ENCODE measurements around the gene CEP68. TPM values are rescaled to one million over a fixed set of nuclear protein-coding genes. Genes with fewer than 3 reads are reported as not detected.

The CEP68 gene
- total RNA-seq, 1 experiment from 2014 or later: 11.2 TPM

GRCh38 chr2:65056215-65057053 lies at the start of gene CEP68 (continued):
- no peak for TF ChIP-seq CTCF (IDR thresholded peaks at IDR 0.05 in 2 of 3, conservative IDR thresholded peaks at IDR 0.05 in 1 of 3; ENCODE audit: borderline replicate concordance in 1 of 3, insufficient read depth in 1 of 3, low read depth in 2 of 3, low read length in 2 of 3)
- no peak for TF ChIP-seq RAD21 (IDR thresholded peaks at IDR 0.05; ENCODE audit: low read depth)
- TF ChIP-seq CBX3 (IDR thresholded peaks at IDR 0.05; ENCODE audit: low read depth): no peak
- TF ChIP-seq EGR1 (IDR thresholded peaks at IDR 0.05; ENCODE audit: low read depth): no peak
- TF ChIP-seq EZH2phosphoT487 (IDR thresholded peaks at IDR 0.05; ENCODE audit: borderline replicate concordance): no peak
- TF ChIP-seq MAX (IDR thresholded peaks at IDR 0.05): peak; percentile 67
- TF ChIP-seq POLR2AphosphoS5 (IDR thresholded peaks at IDR 0.05; ENCODE audit: low read depth, low read length): peak; percentile 92
- peak; percentile 20 for TF ChIP-seq TCF7L2 (IDR thresholded peaks at IDR 0.05; ENCODE audit: borderline replicate concordance, extremely low read depth, insufficient read depth, insufficient read length)
- TF ChIP-seq SRF (IDR thresholded peaks at IDR 0.05; ENCODE audit: low read depth): no peak
- no peak for TF ChIP-seq ELF1 (IDR thresholded peaks at IDR 0.05; ENCODE audit: borderline replicate concordance, low read depth)
- no peak for TF ChIP-seq FOSL1 (IDR thresholded peaks at IDR 0.05; ENCODE audit: low read depth)

- ChIA-PET POLR2A (no interaction called here), CTCF (no interaction called here), RAD21 (ENCODE audit: low non-redundant PET in 1 of 2, low total read pairs in 2 of 2, uncharacterized antibody in 2 of 2, unreplicated experiment in 2 of 2) (no interaction called here)
- Histone ChIP-seq H3K36me3 (ENCODE audit: control insufficient read depth in 1 of 2, insufficient read depth in 2 of 2, low read length in 2 of 2) (no peaks in the 10 kb centered on the region), H3K79me2 (ENCODE audit: insufficient read depth, low read length) (no peaks in the 10 kb centered on the region), H3K27ac (ENCODE audit: low read depth, low read length) (no peak overlapping the region), H3K4me1 (ENCODE audit: control insufficient read depth in 1 of 2, insufficient read depth in 2 of 2, low read length in 2 of 2) (no peaks in the 10 kb centered on the region), H3K4me2 (ENCODE audit: low read length) (no peak overlapping the region), H3K9ac (ENCODE audit: low read length) (no peak overlapping the region), H3K27me3 (ENCODE audit: insufficient read depth, low read length) (no peaks in the 10 kb centered on the region), H2AFZ (ENCODE audit: low read depth, low read length, poor library complexity, severe bottlenecking) (no peak overlapping the region), H3K4me3 (replicated peaks in 1 of 2; ENCODE audit: low read depth in 1 of 2, low read length in 2 of 2) (no peak overlapping the region), H3K9me2 (ENCODE audit: insufficient read depth) (no peaks in the 10 kb centered on the region), H4K20me1 (ENCODE audit: insufficient read depth) (no peaks in the 10 kb centered on the region), H3K9me3 (ENCODE audit: control insufficient read depth in 1 of 2, insufficient read depth in 1 of 2, low read depth in 1 of 2, low read length in 2 of 2) (no peaks in the 10 kb centered on the region)
- no peak for DNase-seq (ENCODE audit: low read depth, low spot score)
- BruUV-seq (replicated peaks): no TSS peak
- TF ChIP-seq ATF3 (IDR thresholded peaks at IDR 0.05) (no peak), SP1 (IDR thresholded peaks at IDR 0.05; ENCODE audit: low read depth) (no peak), CTCF (IDR thresholded peaks at IDR 0.05 in 2 of 3, conservative IDR thresholded peaks at IDR 0.05 in 1 of 3; ENCODE audit: borderline replicate concordance in 1 of 3, insufficient read depth in 1 of 3, low read depth in 2 of 3, low read length in 2 of 3) (no peak), SRF (IDR thresholded peaks at IDR 0.05; ENCODE audit: low read depth) (no peak), YY1 (IDR thresholded peaks at IDR 0.05; ENCODE audit: extremely low read depth, insufficient replicate concordance, low read depth, low read length) (no peak), REST (IDR thresholded peaks at IDR 0.05; ENCODE audit: low read depth) (no peak)
- no peak for ATAC-seq
- intact Hi-C loops (cut with micrococcal nuclease): no loop called here
These were observed 42.4 kb upstream of the CEP68 start for GRCh38 chr2:65013776-65014175.
